Suprapubic skin (tissue), 3 donors: ENCODE data around the gene SLC5A9.

Experiments
- CTCF ChIP-seq, 2 donors: fragments of 200-600 bp in 1 of 2; fragments of 450-650 bp in 1 of 2; sonication (generic) in 1 of 2; IDR thresholded peaks; one replicate each; pipeline ENCODE4 v1.5.1; 2016 to 2019; ENCODE audit warnings: antibody characterized with exemption in 2 of 2, mild to moderate bottlenecking in 1 of 2, moderate library complexity in 1 of 2
- POLR2AphosphoS5 ChIP-seq, 3 donors: sonication (generic); formaldehyde crosslinking; IDR thresholded peaks; one replicate each; pipeline ENCODE4 v1.6.1; 2017; ENCODE audit warnings: antibody characterized with exemption in 3 of 3

GRCh38 chr1:48203287-48203900, 19.1 kb upstream of the SLC5A9 start:
- TF ChIP-seq CTCF (IDR thresholded peaks at IDR 0.05) (peak; percentile 27 to 56), POLR2AphosphoS5 (IDR thresholded peaks at IDR 0.05) (no peak)
